Germinal center (tissue), 1 donor: Measurements from ENCODE around the gene SEPTIN1.
"Not testable (repeated sequence)": the region's sequence is repeated elsewhere in the genome, so short reads cannot be mapped to it uniquely, and the experiment has no call there.

Experiments
- DNase-seq: peaks from one replicate; pipeline ENCODE4 v3.0.0; 2012; ENCODE audit warnings: mixed read lengths, low spot score

Gene SEPTIN1

DNA sequence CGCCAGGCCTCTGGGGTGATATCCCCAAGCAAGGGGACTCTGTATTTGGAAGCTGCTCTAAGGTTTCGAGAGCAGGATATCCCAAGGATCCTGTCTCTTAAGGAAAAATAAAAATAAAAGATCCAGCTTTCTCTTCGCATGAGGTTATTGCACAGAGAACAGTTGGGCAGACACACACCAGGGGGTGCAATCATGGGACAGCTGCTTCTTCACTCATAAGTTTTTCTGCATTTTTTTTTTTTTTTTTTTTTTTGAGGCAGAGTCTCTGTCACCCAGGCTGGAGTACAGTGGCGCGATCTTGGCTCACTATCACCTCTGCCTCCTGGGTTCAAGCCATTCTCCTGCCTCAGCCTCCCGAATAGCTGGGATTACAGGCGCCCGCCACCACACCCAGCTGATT is 40.4 kb downstream of the SEPTIN1 start:
- not testable (repeated sequence) for DNase-seq

- no peak for DNase-seq
These were observed 41.7 kb downstream of the SEPTIN1 start for GRCh38 chr16:30340621-30341020.

DNA sequence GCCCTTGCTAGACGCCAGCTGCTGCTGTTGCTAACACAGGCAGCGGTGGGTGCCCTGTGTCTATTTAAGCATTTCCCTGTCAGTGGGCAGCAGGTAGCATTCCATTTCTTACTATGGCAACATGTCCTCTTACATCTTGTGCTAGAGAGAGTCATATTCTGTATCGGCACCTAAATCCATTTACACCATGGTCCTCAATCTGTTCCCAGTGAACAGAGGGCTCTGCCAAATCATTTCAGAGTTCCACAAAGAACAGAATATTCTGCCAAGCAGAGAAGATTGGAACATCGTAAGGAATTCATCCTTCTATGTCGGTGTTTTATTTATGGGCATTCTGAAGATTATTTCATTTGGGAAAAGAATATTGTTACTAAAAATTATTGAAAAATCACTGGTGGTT is 43.6 kb downstream of the SEPTIN1 start:
- DNase-seq = not testable (repeated sequence)

DNA sequence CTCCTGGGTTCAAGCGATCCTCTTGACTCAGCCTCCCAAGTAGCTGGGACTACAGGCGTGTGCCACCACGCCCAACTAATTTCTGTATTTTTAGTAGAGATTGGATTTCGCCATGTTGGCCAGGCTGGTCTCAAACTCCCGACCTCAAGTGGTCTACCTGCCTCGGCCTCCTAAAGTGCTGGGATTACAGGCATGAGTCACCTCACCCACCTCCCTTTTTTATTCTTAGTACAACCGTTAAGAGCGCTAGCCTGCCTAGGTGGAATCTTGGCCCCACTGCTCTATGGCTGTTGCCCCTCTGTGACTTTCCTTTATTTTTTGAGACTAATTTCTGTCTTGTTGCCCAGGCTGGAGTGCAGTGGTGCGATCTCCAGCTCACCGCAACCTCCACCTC is 44.4 kb downstream of the SEPTIN1 start:
- not testable (repeated sequence) for DNase-seq

- no peak for DNase-seq
These were observed 46.5 kb downstream of the SEPTIN1 start for GRCh38 chr16:30335598-30336474.

DNA sequence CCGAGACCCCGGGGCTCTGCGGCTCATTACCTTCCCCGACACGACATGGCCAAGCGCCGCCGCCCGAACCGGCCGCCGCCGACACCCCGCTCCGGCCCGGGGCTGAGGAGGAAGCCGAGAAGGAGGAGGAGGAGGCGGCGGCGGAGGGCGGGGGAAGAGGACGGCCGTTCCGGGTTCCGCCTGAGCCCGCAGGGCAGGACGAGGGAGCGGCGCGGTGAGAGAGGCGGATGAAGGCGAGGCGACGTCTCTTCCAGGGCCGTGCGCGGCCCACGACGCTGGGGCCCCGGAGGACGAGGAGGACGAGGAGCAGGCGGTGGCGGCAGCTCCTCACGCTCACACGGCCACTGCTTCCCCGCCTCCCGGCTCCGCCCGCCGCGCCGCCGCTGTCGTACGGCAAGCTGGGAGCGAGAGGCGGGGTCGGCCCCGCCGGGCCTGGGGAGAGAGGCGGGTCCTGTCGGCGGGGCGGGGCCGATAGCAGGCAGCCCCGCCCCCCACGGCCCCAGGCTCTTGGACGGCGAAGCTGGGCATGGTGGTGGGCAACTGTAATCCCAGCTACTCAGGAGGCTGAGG is 47.2 kb downstream of the SEPTIN1 start:
- peak; percentile 53 for DNase-seq

DNA sequence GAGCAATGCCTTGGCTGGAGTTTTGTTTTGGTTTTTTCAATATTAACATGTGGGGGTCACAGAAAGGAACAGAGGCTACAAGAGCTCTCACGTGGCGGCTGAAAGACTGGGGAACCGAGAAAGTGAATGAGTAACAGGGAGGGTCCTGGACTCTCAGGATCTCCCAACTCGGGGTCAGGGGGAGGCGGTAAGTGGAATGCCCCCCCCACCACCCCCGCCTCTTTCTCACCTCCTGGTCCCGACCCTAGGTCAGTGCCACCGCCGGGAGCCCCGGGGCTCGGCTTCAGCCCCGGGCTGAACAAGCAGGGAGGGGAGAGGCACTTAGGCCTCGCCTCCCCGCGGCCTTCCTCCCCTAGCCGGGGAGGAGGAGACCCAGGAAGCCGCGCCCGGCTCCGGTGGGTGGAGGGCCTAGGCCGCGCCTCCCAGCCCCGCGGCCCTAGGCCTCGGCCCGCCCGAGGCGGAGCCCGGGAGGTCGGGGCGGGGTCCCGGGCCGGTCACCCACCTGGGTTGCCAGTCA is 47.8 kb downstream of the SEPTIN1 start:
- not testable (repeated sequence) for DNase-seq
